GM21526 (cell line): ENCODE results near the gene PAK1IP1.
"Not testable (repeated sequence)": the region's sequence is repeated elsewhere in the genome, so short reads cannot be mapped to it uniquely, and the experiment has no call there.

Experiments used
- ATAC-seq: cut with Tn5 transposase; IDR thresholded peaks from one replicate; pipeline ENCODE4 v1.9.1; 2021; ENCODE audit warnings: moderate library complexity; ENCODE audit not compliant: unreplicated experiment, low FRiP score

Gene PAK1IP1

DNA sequence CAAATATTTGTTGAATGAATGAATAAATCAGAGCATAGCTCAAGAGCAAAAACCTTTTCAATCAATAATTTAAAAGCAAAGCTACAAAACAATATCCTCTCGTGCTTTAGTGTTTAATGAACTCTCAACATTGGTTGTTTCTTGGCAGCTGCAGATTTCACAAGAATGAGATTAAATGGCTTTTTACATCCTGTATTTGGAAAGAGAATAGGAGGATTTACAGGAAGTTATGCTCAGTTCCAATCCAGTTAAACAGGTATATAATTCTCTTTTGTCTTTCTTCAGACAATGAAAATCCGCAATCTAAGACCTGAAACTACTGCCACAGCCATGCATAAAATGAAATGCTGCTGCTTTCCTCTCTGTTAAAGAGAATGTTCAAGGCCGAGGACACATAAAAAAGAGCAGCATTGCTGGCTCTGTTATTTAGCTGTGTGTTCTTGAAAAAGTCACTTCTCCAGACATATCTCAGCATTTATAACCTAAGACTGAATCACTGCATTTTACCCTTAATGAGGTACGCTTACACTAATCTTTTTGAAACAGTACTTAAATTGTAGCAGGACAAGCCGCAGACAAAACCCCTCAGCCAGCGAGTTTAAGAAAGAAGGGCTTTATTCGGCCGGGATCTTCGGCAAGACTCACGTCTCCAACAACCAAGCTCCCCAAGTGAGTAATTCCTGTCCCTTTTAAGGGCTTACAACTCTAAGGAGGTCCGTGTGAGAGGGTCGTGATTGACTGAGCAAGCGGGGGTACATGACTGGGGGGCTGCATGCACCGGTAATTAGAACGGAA is 3.9 kb upstream of the PAK1IP1 start:
- ATAC-seq, result no peak

DNA sequence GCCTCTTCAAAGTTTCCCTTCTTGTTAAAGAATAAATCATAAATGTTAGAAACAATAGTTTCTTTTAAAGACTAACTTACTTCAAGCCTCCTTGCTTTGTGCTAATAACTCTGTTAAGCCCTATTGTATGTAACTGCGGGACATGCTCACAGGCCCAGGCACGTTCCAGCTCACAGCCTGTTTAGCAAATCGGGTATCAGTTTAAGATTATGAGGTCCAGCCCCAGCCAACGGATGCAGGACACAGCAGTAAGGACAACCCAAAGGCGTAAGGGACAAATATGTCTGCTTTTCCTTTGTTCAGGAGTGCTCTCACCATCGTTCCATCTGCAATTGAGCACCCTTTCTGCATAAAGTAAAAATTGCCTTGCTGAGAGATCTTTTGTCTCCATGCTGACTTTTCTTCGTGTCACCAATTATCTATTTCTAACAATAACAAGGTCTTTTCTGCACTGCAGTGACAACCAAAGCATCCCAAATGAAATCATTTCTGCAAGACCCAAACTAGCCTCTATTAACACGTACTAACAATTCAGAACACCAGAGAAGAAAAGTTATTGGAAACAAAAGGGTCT is 1.7 kb upstream of the PAK1IP1 start:
- no peak for ATAC-seq

DNA sequence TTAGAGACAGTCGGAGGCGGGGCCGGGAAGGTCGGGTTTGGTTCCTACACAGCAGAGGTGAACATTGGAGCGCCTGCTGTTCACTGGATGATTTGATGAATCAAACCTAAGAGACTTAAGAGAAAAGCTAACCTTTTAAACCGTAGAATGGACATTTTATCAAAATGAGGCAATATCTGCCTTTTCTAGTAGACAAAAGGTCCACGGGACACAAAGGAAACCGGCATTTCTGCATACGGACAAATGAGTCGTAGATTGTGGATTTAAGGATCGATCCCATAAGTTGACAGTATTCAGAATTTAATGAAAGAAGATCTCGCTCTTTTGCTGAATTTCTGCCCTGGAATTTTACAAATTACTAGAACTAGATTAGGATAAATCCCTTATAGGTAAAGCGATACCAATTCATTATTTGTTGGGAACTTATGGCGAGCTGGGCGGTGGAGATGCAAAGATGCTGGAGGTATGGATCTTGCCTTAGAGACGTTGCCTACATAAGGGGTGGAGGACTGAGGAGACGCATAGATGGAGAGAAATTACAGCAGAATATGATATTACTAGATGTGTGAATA is 400 bp downstream of the PAK1IP1 start:
- ATAC-seq, result no peak

DNA sequence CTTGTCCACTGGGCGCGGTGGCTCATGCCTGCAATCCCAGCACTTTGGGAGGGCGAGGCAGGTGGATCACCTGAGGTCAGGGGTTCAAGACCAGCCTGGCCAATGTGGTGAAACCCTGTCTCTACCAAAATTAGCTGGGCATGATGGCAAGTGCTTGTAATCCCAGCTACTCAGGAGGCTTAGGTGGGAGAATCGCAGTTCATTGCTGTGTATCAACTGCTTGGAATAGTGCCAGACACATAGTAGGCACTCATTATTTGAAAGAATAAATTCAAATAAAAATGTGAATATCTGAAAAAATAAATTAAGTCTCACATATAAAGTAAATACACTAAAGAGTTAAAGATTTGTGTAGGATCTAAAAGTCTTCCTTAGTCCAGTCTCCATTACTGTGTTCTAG is 1.9 kb downstream of the PAK1IP1 start:
- ATAC-seq, result no peak

DNA sequence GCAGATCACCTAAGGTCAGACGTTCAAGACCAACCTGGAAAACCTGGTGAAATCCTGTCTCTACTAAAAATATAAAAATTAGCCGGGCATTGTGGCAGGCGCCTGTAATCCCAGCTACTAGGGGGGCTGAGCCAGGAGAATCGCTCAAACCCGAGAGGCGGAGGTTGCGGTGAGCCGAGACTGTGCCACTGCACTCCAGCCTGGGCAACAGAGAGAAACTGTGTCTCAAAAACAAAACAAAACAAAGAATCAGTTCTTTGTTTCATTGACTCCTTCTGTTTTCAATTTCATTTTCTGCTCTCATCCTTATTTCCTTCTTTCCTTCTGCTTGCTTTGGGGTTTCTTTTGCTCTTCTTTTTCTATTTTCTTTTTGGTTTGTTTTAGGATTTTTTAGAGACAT is 19.2 kb downstream of the PAK1IP1 start:
- ATAC-seq, result no peak

DNA sequence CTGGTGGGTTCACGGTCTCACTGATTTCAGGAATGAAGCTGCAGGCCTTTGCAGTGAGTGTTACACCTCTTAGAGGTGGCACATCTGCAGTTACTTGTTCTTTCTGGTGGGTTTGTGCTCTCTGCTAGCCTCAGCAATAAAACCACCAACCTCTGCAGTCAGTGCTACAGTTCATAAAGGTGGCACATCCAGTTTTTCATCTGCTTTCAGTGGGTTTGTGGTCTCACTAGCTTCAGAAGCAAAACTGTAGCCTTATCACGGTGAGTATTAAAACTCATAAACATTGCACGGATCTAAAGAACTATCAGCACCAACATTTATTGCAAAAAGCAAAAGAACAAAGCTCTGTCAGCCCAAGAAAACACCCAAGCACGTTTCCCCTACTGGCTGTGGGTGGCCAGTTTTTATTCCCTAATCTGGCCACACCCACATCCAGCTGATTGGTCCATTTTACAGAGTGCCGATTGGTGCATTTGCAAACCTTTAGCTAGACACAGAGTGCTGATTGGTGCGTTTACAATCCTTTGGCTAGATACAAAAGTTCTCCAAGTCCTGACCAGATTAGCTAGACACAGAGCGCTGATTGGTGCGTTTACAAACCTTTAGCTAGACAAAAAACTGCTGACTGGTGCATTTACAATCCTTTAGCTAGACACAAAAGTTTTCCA is 24.7 kb downstream of the PAK1IP1 start:
- no peak for ATAC-seq

DNA sequence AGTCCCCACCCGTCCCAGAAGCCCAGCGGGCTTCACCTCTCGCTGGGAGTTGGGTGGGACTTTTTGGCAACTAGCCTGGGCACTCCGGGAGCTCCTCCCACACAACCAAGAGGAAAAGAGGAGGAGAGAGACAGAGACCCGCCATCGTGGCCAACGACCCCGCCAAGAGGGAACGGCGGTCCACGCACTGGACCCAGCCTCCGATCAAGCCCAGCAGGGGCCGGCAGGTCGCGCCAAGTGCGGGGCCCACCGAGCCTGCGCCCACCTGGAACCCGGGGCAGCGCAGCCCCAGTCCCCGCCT is 25.1 kb downstream of the PAK1IP1 start:
- no peak for ATAC-seq

DNA sequence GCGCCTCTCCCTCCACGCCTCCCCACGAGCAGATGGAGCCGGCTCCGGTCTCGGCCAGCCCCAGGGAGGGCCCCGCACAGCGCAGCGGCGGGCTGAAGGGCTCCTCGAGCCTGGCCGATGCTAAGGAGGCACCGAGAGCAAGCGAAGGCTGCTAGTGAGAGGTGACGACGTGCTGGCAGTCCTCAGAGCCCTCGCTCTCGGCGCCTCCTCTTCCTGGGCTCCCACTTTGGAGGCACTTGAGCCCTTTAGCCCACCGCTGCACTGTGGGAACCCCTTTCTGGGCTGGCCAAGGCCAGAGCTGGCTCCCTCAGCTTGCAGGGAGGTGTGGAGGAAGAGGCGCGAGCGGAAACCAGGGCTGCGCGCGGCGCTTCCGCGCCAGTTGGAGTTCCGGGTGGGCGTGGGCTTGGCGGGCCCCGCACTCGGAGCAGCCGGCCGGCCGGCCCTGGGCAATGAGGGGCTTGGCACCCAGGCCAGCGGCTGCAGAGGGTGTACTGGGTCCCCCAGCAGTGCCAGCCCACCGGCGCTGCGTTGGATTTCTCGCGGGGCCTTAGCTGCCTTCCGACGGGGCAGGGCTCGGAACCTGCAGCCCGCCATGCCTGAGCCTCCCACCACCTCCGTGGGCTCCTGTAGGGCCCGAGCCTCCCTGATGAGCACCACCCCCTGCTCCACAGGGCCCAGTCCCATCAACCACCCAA is 25.6 kb downstream of the PAK1IP1 start:
- ATAC-seq, result peak; percentile 27

DNA sequence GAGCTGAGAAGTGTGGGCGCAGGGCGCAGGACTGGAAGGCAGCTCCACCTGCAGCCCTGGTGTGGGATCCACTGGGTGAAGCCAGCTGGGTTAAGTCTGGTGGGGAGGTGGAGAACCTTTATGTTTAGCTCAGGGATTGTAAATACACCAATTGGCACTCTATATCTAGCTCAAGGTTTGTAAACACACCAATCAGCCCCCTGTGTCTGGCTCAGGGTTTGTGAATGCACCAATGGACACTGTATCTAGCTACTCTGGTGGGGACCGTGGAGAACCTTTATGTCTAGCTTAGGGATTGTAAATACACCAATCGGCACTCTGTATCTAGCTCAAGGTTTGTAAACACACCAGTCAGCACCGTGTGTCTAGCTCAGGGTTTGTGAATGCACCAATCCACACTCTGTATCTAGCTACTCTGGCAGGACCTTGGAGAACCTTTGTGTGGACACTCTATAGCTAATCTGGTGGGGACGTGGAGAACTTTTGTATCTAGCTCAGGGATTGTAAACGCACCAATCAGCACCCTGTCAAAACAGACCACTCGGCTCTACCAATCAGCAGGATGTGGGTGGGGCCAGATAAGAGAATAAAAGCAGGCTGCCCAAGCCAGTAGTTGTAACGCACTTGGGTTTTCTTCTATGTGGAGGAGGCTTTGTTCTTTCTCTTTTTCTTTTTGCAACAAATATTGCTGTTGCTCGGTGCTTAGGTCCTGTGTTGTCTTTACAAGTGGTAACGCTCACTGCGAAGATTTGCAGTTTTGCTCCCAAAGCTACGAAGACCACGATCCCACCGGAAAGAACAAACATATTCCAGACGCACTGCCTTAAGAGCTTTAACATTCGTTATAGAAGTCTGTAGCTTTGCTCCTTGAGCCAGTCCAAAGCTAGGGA is 26.4 kb downstream of the PAK1IP1 start:
- ATAC-seq, result not testable (repeated sequence)

DNA sequence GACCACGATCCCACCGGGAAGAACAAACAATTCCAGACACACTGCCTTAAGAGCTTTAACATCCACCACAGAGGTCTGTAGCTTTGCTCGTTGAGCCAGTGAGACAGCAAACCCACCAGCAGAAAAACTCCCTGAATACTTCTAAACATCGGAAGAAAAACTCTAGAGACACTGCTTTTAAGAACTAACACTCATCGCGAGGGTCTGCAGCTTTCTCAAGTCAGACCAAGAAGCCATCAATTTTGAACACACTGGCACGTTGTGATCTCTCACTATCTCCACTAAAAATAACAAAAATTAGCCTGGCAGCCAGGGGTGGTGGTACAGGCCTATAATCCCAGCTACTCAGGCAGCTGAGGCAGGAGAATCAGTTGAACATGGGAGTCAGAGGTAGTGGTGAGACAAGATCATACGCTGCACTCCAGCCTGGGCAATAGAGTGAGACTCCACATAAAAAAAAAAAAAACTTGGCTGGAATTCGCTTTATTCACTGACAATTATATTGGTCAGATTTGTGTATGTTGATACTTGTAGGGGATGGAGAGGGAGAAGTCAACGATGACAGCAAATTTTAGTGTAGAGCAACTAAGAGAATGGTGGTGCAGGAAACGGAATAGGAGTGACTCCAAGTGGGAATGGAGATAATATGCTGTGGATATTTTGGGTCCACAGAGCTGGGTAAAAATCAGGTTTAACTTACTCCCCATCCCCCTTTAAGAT is 27.2 kb downstream of the PAK1IP1 start:
- no peak for ATAC-seq

DNA sequence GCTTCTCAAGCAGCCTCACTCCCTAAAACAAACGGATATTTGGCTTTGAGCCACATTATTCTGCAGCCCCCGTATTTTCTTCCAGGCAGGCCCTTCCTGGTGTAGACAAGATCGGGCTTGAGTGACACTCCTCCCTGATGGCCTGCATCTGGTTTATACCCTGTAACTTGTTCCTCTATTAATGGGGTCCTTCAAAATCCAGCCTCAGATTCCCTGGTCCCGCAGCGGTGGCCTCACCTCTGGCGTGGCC is 27.7 kb downstream of the PAK1IP1 start:
- no peak for ATAC-seq

DNA sequence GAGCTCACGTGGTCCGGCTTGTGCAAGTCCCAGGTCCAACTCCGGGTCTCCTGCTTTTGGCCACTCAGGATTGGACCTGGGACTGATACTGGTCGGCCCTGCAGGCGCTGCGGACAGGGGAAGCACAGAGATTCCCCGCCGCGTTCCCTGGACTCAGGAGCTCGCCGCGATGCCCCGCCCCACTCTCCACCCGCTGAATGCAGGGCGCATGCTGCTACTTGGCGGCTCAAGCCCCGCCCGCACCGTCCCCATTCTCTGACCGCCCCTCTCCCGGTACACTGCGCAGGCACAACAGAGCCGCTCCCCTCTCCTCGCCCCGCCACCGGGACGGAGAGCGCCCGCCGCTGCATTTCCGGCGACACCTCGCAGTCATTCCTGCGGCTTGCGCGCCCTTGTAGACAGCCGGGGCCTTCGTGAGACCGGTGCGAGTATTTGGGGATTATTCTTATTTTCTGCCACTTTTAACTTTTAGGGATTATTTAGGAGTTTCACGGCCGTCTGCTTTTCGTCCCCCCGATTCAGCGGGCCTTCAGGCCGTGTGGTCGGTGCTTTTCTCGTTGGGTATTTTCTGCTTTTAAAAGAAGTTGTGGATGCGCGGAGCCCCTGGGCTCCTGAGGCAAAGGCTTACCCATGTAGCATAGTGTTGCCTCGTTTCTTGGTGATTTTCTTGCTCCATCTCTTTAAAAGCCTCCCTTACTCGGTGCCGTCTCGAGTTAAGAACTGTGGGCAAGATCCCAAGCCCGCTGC is 28.2 kb downstream of the PAK1IP1 start, which contains the start of gene TMEM14C:
TSS of gene TMEM14C (plus strand) at position 251 of the 747 bp plus-strand sequence. CDS start 1,544 bp downstream, outside the sequence.
- peak; percentile 96 for ATAC-seq

DNA sequence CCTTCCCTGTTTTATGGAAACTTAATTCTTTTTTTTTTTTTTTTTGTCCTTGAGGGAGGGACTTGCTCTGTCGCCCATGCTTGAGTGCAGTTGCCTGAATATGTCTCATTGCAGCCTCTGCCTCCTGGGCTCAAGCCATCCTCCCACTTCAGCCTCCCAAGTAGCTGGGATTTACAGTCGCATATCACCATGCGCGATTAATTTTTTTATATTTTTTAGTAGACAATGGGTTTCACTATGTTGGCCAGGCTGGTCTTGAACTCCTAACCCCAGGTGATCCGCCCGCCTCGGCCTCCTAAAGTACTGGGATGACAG is 28.8 kb downstream of the PAK1IP1 start:
- ATAC-seq, result no peak

DNA sequence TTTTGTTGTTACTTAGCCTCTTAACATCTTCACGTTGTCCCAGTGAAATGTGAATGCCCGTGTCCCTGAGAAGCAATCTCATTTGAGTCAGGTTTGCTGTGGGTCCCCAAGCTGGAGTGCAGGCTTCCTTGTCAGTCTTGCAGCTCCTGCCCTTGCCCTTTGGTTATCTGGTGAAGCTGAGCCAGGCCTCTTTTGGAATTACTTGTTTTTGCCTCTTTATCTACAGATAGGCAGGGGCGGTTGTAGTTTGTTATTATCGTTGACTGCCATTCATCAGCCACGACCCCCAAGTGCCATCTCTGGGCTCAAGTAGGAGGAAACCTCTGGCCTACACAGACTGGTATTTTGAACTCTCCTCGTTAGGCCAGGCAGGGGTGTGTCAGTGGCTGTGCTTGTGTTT is 30.3 kb downstream of the PAK1IP1 start:
- no peak for ATAC-seq

DNA sequence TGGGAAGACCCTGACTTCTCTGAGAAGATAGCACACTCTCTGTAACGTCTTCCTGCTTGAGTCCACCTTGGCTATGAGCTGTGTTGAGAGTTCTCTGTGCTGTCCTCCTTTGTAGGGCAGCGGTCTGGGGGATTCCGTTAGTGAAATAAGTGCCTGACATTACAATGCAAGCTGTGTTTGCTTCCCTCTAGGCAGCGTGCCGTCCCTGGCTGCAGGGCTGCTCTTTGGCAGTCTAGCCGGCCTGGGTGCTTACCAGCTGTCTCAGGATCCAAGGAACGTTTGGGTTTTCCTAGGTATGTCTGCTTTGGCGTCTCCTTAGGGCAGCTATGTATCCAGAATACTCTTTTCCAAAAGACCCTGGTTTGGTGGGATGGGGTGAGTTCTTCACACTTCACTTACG is 30.9 kb downstream of the PAK1IP1 start:
- no peak for ATAC-seq

DNA sequence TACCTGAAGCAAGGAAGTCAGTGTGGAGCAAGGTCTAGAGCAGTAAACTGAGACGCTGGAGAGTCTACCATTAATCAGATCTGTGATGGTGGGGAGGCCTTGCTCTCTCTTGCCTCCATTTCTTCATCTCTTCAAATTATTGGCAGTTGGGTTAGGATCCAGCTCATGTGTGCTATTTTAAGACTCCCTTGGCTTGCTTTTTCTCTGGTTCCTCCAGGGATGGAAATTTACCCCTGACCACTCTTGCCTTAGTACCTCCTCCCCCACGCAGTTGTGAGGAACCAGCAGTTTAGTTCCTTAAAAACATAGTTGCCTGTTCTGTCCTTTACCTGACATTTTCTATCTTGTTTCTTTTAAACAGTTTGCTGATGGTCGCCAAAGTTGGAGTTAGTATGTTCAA is 35.5 kb downstream of the PAK1IP1 start:
- no peak for ATAC-seq

DNA sequence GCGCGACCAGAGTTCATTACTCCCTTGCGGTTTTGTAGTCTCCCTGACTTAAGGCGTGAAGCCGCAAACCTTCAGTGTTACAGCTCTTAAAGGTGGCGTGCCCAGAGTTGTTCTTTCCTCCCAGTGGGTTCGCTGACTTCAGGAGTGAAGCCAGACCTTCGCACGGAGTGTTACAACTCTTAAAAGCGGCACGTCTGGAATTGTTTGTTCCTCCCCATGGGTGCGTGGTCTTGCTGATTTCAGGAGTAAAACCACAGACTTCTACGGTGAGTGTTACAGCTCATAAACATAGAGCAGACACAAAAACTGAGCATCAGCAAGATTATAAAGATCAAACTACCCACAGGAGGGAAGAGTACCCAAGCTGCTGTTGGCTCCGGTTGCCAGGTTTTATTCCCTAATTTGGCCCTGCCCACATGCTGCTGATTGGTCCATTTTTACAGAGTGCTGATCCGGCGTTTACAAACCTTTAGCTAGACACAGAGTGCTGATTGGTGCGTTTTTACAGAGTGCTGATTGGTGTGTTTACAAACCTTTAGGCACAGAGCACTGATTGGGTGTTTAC is 38.5 kb downstream of the PAK1IP1 start:
- no peak for ATAC-seq

DNA sequence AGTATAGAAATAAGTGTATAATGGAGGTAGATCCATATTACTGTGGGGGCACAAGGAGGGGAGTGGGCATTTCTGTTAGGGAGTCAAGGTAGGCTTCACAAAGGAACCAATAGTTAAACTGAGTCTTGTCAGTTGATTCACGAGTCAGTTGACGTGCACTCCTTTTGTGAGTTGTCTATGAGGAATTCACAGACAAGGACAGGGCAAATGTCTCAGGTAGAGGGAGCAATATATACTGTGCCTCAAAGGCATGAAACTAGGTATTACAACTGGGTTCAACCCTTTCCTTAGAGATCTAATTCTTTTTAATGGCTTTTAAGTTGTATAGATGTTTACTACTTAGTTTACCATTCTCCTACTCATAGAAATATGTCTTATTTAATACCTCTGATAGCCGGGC is 39.1 kb downstream of the PAK1IP1 start:
- no peak for ATAC-seq

DNA sequence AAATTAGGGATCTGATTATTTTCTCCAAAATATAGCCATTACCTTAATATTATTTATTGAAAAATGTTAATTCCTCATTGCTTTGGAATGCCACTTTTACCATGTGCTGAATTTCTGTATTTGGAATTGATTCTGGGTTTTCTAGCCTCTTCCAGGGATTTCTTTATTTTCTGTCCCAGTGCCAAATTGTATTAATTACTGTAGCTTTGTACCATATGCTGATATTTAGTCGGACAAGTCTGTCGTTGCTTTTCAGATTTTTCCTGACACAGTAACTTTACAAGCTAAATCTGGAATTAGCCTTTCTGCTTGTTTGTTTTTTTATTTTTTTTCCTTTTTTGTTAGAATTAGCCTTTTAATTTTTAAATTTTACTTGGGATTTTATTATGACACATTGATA is 42.0 kb downstream of the PAK1IP1 start:
- no peak for ATAC-seq
